ENCODE data around the gene ICA1. TPM values are rescaled to one million over a fixed set of nuclear protein-coding genes. Genes with fewer than 3 reads are reported as not detected.

Gene ICA1
- total and polyA plus RNA-seq, 2 donors (not counting 3 experiments of a cell fraction or from before 2014, with no cell fraction given) = 19.0 to 47.1 TPM

- H3K27me3 ChIP-seq (ENCODE audit: control insufficient read depth in 2 of 2, insufficient read depth in 2 of 2, low read length in 2 of 2) = no peaks in the 10 kb centered on the region
- no peaks in the 10 kb centered on the region for H3K9me1 ChIP-seq (replicated peaks; ENCODE audit: control insufficient read depth, extremely low read depth, insufficient read depth, low read length)
- no peak overlapping the region for H3K9ac ChIP-seq (replicated peaks; ENCODE audit: extremely low read depth, insufficient read depth, low read length)
- H3K4me2 ChIP-seq (ENCODE audit: insufficient read depth, low read length) = no peak overlapping the region
- FAIRE-seq (no peak), DNase-seq (ENCODE audit: low read depth, low spot score) (no peak)
- H3K4me3 ChIP-seq (replicated peaks in 1 of 3; ENCODE audit: insufficient read depth in 1 of 3, low read depth in 1 of 3, low read length in 3 of 3) = no peak overlapping the region
- no peaks in the 10 kb centered on the region for H3K4me1 ChIP-seq (ENCODE audit: control insufficient read depth, extremely low read depth, insufficient read depth, low read length)
- H3K36me3 ChIP-seq (ENCODE audit: control insufficient read depth in 2 of 2, extremely low read depth in 1 of 2, insufficient read depth in 2 of 2, low read length in 2 of 2) = peaks cover 0 to 2% of the 10 kb centered on the region in 2 experiments
- dilution Hi-C loops (cut with MboI; ENCODE audit: extremely low pct_ligation_motif_present, low sequenced_read_pairs) = no loop called here
- no peak overlapping the region for H3K27ac ChIP-seq (ENCODE audit: insufficient read depth, low read depth, low read length)
- H4K20me1 ChIP-seq (replicated peaks; ENCODE audit: control insufficient read depth, extremely low read depth, insufficient read depth, low read length) = no peaks in the 10 kb centered on the region
- H3K9me3 ChIP-seq (replicated peaks; ENCODE audit: control insufficient read depth, insufficient read depth, low read length) = no peaks in the 10 kb centered on the region
- no peak overlapping the region for H2AFZ ChIP-seq (ENCODE audit: low read depth, low read length)
- no peak for TF ChIP-seq GATA2 (IDR thresholded peaks at IDR 0.05; ENCODE audit: insufficient read depth, insufficient read length, low read depth, low read length)
- no peak for TF ChIP-seq MAX (IDR thresholded peaks at IDR 0.05; ENCODE audit: insufficient read depth, insufficient read length)
- no peak for TF ChIP-seq CTCF (IDR thresholded peaks at IDR 0.05; ENCODE audit: extremely low read depth in 1 of 2, insufficient read depth in 1 of 2, low read depth in 1 of 2, low read length in 2 of 2)
- TF ChIP-seq POLR2AphosphoS5 (IDR thresholded peaks at IDR 0.05; ENCODE audit: insufficient read depth, low read depth, low read length) = no peak
- TF ChIP-seq MYC (IDR thresholded peaks at IDR 0.05; ENCODE audit: low read depth, low read length) = no peak
- no peak for TF ChIP-seq POLR2A (IDR thresholded peaks at IDR 0.05; ENCODE audit: low read depth, low read length)
- TF ChIP-seq JUN (IDR thresholded peaks at IDR 0.05; ENCODE audit: borderline replicate concordance, insufficient read depth, insufficient read length, low read depth) = no peak
- TF ChIP-seq FOS (IDR thresholded peaks at IDR 0.05; ENCODE audit: borderline replicate concordance, insufficient read depth, low read length) = no peak
- no peak for TF ChIP-seq EZH2 (IDR thresholded peaks at IDR 0.05; ENCODE audit: borderline replicate concordance, low read depth, low read length, severe bottlenecking)
- CTCF ChIA-PET = interaction anchor here (0.7 to 2.2 kb wide), 3 partner anchors 19 to 633 kb away, joined by 3 to 7 read pairs (median 3); no protein-coding TSS in a partner anchor
- BruUV-seq (replicated peaks) = no TSS peak
- H3K79me2 ChIP-seq (ENCODE audit: control insufficient read depth, insufficient read depth, low read length) = no peaks in the 10 kb centered on the region
- POLR2A ChIA-PET = no interaction called here
- intact Hi-C loops (cut with micrococcal nuclease) = loop anchor here (10.0 kb wide), 1 partner anchor 333 kb away; no protein-coding TSS in a partner anchor
Observed at GRCh38 chr7:8197994-8198698, 63.8 kb downstream of the ICA1 start.

Data from endothelial cell of umbilical vein (primary cell).